HUES6 (cell line): ENCODE results near the gene NUMBL.

Source experiments
- H3K27ac ChIP-seq: 2 replicates; pipeline ENCODE4 v1.7.0; 2013; ENCODE audit warnings: low read depth, mild to moderate bottlenecking, low read length, inconsistent platforms
- H3K27me3 ChIP-seq: 2 replicates; pipeline ENCODE4 v1.6.1; 2013; ENCODE audit warnings: low read length; ENCODE audit not compliant: control insufficient read depth, insufficient read depth
- H3K36me3 ChIP-seq: 2 replicates; pipeline ENCODE4 v1.6.1; 2013; ENCODE audit warnings: low read length; ENCODE audit not compliant: control insufficient read depth, insufficient read depth
- H3K4me1 ChIP-seq: 2 replicates; pipeline ENCODE4 v1.6.1; 2013; ENCODE audit warnings: low read length; ENCODE audit not compliant: control insufficient read depth, insufficient read depth
- H3K4me3 ChIP-seq: 2 replicates; pipeline ENCODE4 v1.5.1; 2013; ENCODE audit warnings: low read depth, low read length
- H3K9ac ChIP-seq: one replicate; pipeline ENCODE4 v1.6.1; 2013; ENCODE audit warnings: mild to moderate bottlenecking, low read length
- H3K9me3 ChIP-seq: 2 replicates; pipeline ENCODE4 v1.6.1; 2013; ENCODE audit warnings: low read depth, low read length; ENCODE audit not compliant: control insufficient read depth, insufficient read depth

Gene NUMBL

GRCh38 chr19:40716031-40716481 is 25.6 kb upstream of the NUMBL start:
- peaks cover 25% of the 10 kb centered on the region for H3K36me3 ChIP-seq
- H3K9me3 ChIP-seq: no peaks in the 10 kb centered on the region
- H3K27ac ChIP-seq: peak overlapping the region; percentile 84; the same call in 1 of the 2 replicates
- H3K4me1 ChIP-seq: peaks cover 17% of the 10 kb centered on the region
- H3K27me3 ChIP-seq: no peaks in the 10 kb centered on the region
- peak overlapping the region; percentile 89 for H3K4me3 ChIP-seq
- peak overlapping the region; percentile 87 for H3K9ac ChIP-seq

GRCh38 chr19:40714441-40715299 is 24.2 kb upstream of the NUMBL start:
- Histone ChIP-seq H3K9ac (peak overlapping the region; percentile 87), H3K4me1 (peaks cover 17% of the 10 kb centered on the region), H3K27me3 (no peaks in the 10 kb centered on the region), H3K36me3 (peaks cover 31% of the 10 kb centered on the region), H3K9me3 (no peaks in the 10 kb centered on the region), H3K4me3 (peak overlapping the region; percentile 89), H3K27ac (peak overlapping the region; percentile 63; the same call in 1 of the 2 replicates)

GRCh38 chr19:40713939-40714338 is 23.5 kb upstream of the NUMBL start:
- no peak overlapping the region for H3K4me3 ChIP-seq
- no peak overlapping the region for H3K27ac ChIP-seq

GRCh38 chr19:40709817-40710216 is 19.4 kb upstream of the NUMBL start:
- H3K9me3 ChIP-seq: no peaks in the 10 kb centered on the region
- H3K4me3 ChIP-seq: no peak overlapping the region
- H3K27me3 ChIP-seq: no peaks in the 10 kb centered on the region
- no peak overlapping the region for H3K9ac ChIP-seq
- no peak overlapping the region for H3K27ac ChIP-seq
- H3K4me1 ChIP-seq: no peaks in the 10 kb centered on the region
- H3K36me3 ChIP-seq: peaks cover 74% of the 10 kb centered on the region

More at GRCh38 chr19:40713939-40714338, 23.5 kb upstream of the NUMBL start:
- Histone ChIP-seq H3K36me3 (peaks cover 38% of the 10 kb centered on the region), H3K9me3 (no peaks in the 10 kb centered on the region), H3K4me1 (peaks cover 10% of the 10 kb centered on the region), H3K27me3 (no peaks in the 10 kb centered on the region), H3K9ac (no peak overlapping the region)

GRCh38 chr19:40707615-40708014 is 17.2 kb upstream of the NUMBL start:
- no peaks in the 10 kb centered on the region for H3K27me3 ChIP-seq
- no peaks in the 10 kb centered on the region for H3K9me3 ChIP-seq
- no peak overlapping the region for H3K4me3 ChIP-seq
- no peak overlapping the region for H3K9ac ChIP-seq
- H3K36me3 ChIP-seq: peaks cover 86% of the 10 kb centered on the region
- no peak overlapping the region for H3K27ac ChIP-seq
- no peaks in the 10 kb centered on the region for H3K4me1 ChIP-seq

- H3K27ac ChIP-seq: no peak overlapping the region
- H3K36me3 ChIP-seq: peaks cover 88% of the 10 kb centered on the region
- H3K9me3 ChIP-seq: no peaks in the 10 kb centered on the region
- no peak overlapping the region for H3K9ac ChIP-seq
- H3K4me1 ChIP-seq: no peaks in the 10 kb centered on the region
- no peaks in the 10 kb centered on the region for H3K27me3 ChIP-seq
- no peak overlapping the region for H3K4me3 ChIP-seq
Observed at GRCh38 chr19:40705950-40706619, 15.6 kb upstream of the NUMBL start.

- no peak overlapping the region for H3K27ac ChIP-seq
Observed at GRCh38 chr19:40705362-40705651, 14.9 kb upstream of the NUMBL start.

GRCh38 chr19:40704491-40705361 is 14.3 kb upstream of the NUMBL start:
- Histone ChIP-seq H3K27me3 (no peaks in the 10 kb centered on the region), H3K9ac (no peak overlapping the region), H3K36me3 (peaks cover 90% of the 10 kb centered on the region), H3K4me3 (no peak overlapping the region), H3K9me3 (no peaks in the 10 kb centered on the region), H3K27ac (no peak overlapping the region), H3K4me1 (no peaks in the 10 kb centered on the region)

More at GRCh38 chr19:40705362-40705651, 14.9 kb upstream of the NUMBL start:
- no peaks in the 10 kb centered on the region for H3K4me1 ChIP-seq
- peaks cover 88% of the 10 kb centered on the region for H3K36me3 ChIP-seq
- no peak overlapping the region for H3K4me3 ChIP-seq
- no peaks in the 10 kb centered on the region for H3K9me3 ChIP-seq
- H3K27me3 ChIP-seq: no peaks in the 10 kb centered on the region
- H3K9ac ChIP-seq: no peak overlapping the region

GRCh38 chr19:40703029-40703755 is 12.7 kb upstream of the NUMBL start:
- Histone ChIP-seq H3K36me3 (peaks cover 83% of the 10 kb centered on the region), H3K4me3 (no peak overlapping the region), H3K9ac (no peak overlapping the region), H3K27ac (no peak overlapping the region), H3K9me3 (no peaks in the 10 kb centered on the region), H3K27me3 (no peaks in the 10 kb centered on the region), H3K4me1 (no peaks in the 10 kb centered on the region)

GRCh38 chr19:40702337-40703012 is 12.0 kb upstream of the NUMBL start:
- H3K4me1 ChIP-seq: no peaks in the 10 kb centered on the region
- H3K36me3 ChIP-seq: peaks cover 77% of the 10 kb centered on the region
- no peaks in the 10 kb centered on the region for H3K27me3 ChIP-seq
- peak overlapping the region; percentile 32 for H3K9ac ChIP-seq
- H3K9me3 ChIP-seq: no peaks in the 10 kb centered on the region
- H3K4me3 ChIP-seq: no peak overlapping the region
- H3K27ac ChIP-seq: no peak overlapping the region
